NB4 (cell line): ENCODE results near the gene CCL2.
"Not testable (repeated sequence)": the region's sequence is repeated elsewhere in the genome, so short reads cannot be mapped to it uniquely, and the experiment has no call there.

Experiments
- DNase-seq: peaks from one replicate; pipeline ENCODE4 v3.0.0; 2010; ENCODE audit warnings: low read depth
- H3K4me3 ChIP-seq: one replicate; pipeline ENCODE4 v1.5.1; 2011; ENCODE audit warnings: mild to moderate bottlenecking, low read depth, low read length, moderate library complexity
- CTCF ChIP-seq: IDR thresholded peaks from one replicate; pipeline ENCODE4 v1.5.1; 2012; ENCODE audit warnings: low read depth, low read length
- MYC ChIP-seq: IDR thresholded peaks from 2 replicates; pipeline ENCODE4 v1.6.1; 2011; ENCODE audit warnings: low read depth, low read length
- POLR2A ChIP-seq: IDR thresholded peaks from 2 replicates; pipeline ENCODE4 v1.6.1; 2011; ENCODE audit warnings: mild to moderate bottlenecking; ENCODE audit not compliant: insufficient read length; ENCODE audit errors: extremely low read depth
- TF ChIP-seq, protein P1 (sequence below): IDR thresholded peaks from 2 replicates; pipeline ENCODE4 v1.6.1; 2011; ENCODE audit warnings: low read depth, low read length

CCL2 gene

GRCh38 chr17:34226744-34227034 lies 28.4 kb upstream of the CCL2 start:
- H3K4me3 ChIP-seq, result no peak overlapping the region
- no peak for DNase-seq
- TF ChIP-seq, protein P1, sequence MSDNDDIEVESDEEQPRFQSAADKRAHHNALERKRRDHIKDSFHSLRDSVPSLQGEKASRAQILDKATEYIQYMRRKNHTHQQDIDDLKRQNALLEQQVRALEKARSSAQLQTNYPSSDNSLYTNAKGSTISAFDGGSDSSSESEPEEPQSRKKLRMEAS, result no peak
- TF ChIP-seq MYC, result no peak
- no peak for TF ChIP-seq POLR2A
- no peak for TF ChIP-seq CTCF

GRCh38 chr17:34227293-34227692 lies 27.8 kb upstream of the CCL2 start:
- not testable (repeated sequence) for DNase-seq, H3K4me3 ChIP-seq

DNA sequence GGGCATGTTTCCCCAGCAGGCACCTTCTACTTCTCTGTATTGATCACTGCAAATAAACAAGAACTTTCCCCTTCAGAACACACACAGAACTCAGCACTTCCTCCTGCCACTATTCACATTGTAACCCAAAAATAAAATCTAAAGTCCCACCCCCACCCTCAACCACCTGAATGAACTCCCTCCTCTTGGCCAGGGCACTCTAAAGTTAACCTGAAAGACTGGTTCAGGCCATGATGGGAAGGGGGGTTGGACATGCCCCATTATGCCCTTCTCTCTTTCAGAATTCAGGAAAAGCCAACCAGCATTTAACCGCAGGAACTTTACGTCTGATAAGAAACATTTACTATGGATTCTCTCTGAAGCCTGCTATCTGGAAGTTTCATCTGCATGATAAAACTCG lies 27.4 kb upstream of the CCL2 start:
- no peak for DNase-seq
- no peak overlapping the region for H3K4me3 ChIP-seq
- TF ChIP-seq POLR2A (no peak), MYC (no peak), CTCF (no peak)
- TF ChIP-seq, protein P1, result no peak

GRCh38 chr17:34228781-34229180 lies 26.3 kb upstream of the CCL2 start:
- TF ChIP-seq MYC (no peak), CTCF (no peak), POLR2A (no peak)
- TF ChIP-seq, protein P1, result no peak
- no peak overlapping the region for H3K4me3 ChIP-seq
- no peak for DNase-seq

DNA sequence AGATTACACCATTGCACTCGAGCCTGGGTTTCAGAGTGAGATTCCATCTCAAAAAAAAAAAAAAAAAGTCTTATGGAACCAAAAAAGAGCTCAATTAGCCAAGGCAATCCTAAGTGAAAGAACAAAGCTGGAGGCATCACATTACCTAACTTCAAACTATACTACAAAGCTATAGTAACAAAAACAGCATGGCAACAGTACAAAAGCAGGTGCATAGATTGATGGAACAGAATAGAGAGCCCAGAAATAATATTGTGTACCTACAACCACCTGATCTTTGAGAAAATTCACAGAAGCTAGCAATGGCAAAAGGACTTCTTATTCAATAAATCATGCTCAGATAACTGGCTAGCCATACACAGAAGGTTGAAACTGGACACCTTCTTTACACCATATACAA lies 24.7 kb upstream of the CCL2 start:
- no peak for DNase-seq
- H3K4me3 ChIP-seq, result no peak overlapping the region
- TF ChIP-seq POLR2A (no peak), MYC (no peak), CTCF (no peak)
- TF ChIP-seq, protein P1, result no peak

DNA sequence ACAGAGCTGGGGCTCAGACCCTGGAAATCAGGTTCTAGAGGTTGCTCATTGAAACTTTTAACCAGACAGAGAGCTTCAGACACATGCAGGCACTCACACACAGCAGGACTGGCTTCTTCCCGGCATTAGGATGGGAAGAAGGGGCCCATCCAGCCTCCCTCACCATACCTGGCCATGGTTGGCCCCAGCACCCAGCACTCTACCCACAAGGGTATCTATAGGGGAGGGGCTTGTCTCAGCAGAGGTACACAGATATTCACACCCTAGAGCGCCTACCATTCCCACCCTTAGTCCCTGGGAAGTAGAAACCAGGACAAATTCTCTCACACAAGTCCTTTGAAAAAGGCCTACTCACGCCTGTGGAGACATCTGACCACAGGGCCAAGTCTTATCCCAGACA lies 20.5 kb upstream of the CCL2 start:
- TF ChIP-seq POLR2A, result no peak
- TF ChIP-seq, protein P1, result no peak
- TF ChIP-seq CTCF, result no peak
- no peak for TF ChIP-seq MYC
- H3K4me3 ChIP-seq, result no peak overlapping the region
- no peak for DNase-seq
